HG03060 (cell line): ENCODE results near the gene SPC25.

Experiments
- ATAC-seq: cut with Tn5 transposase; IDR thresholded peaks from one replicate; pipeline ENCODE4 v1.9.1; 2021; ENCODE audit warnings: low read depth, moderate number of reproducible peaks; ENCODE audit not compliant: unreplicated experiment

Gene SPC25

GRCh38 chr2:168850846-168851245 lies 39.4 kb downstream of the SPC25 start:
- no peak for ATAC-seq

GRCh38 chr2:168849610-168850009 lies 40.6 kb downstream of the SPC25 start:
- no peak for ATAC-seq

GRCh38 chr2:168848225-168848624 lies 42.0 kb downstream of the SPC25 start:
- no peak for ATAC-seq

- no peak for ATAC-seq
Measured at GRCh38 chr2:168843253-168843652, 47.0 kb downstream of the SPC25 start.

- no peak for ATAC-seq
Measured at GRCh38 chr2:168841445-168841844, 48.8 kb downstream of the SPC25 start.

- ATAC-seq, result no peak
Measured at GRCh38 chr2:168835969-168836368, 54.3 kb downstream of the SPC25 start.

- ATAC-seq, result no peak
Measured at GRCh38 chr2:168831662-168832061, 58.6 kb downstream of the SPC25 start.

GRCh38 chr2:168830958-168831357 lies 59.3 kb downstream of the SPC25 start:
- ATAC-seq, result no peak

- no peak for ATAC-seq
Measured at GRCh38 chr2:168825126-168825525, 65.1 kb downstream of the SPC25 start.

GRCh38 chr2:168821992-168822391 lies 68.2 kb downstream of the SPC25 start:
- ATAC-seq, result no peak

- ATAC-seq, result no peak
Measured at GRCh38 chr2:168821577-168821976, 68.7 kb downstream of the SPC25 start.
